Globus pallidus (tissue), 1 donor: ENCODE data around the gene PTPN18.
"Not testable (repeated sequence)": the region's sequence is repeated elsewhere in the genome, so short reads cannot be mapped to it uniquely, and the experiment has no call there.

Experiments
- DNase-seq: peaks from one replicate; pipeline ENCODE4 v3.0.0-alpha.2; 2015; ENCODE audit warnings: low spot score

PTPN18 gene

GRCh38 chr2:130381145-130381544 lies 25.3 kb downstream of the PTPN18 start:
- no peak for DNase-seq

- no peak for DNase-seq
Measured at GRCh38 chr2:130381619-130382018, 25.8 kb downstream of the PTPN18 start.

DNA sequence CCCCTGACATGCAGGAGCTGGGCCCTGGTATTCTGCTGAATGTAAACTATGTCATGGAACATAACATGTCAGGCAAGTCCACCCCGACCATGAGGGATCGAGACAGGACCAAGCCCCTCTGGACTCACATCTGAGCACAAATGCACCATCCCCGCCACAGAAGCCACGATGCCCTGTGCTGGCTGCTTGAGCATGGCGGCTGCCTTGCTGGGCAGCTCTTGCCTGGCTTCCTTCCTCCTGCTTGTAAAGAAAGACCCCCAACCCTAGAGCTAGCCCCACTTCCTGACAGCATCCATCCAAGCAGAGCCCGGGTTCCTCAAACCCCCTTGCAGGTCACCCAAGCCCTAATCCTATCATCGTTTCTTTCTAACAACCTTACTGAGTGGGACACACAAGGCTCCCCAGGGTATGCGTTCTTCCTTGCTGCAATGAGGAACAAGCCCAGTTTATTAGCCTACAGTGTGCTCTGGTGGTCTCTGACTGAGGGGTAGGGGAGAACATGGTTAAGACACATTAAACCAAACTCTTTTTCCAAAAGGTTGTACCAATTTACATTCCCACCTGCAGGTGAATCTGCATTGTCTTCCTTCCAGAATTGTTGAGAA lies 26.6 kb downstream of the PTPN18 start:
- DNase-seq = no peak

GRCh38 chr2:130385709-130386108 lies 29.9 kb downstream of the PTPN18 start:
- no peak for DNase-seq

GRCh38 chr2:130387071-130387400 lies 31.2 kb downstream of the PTPN18 start:
- DNase-seq = no peak

DNA sequence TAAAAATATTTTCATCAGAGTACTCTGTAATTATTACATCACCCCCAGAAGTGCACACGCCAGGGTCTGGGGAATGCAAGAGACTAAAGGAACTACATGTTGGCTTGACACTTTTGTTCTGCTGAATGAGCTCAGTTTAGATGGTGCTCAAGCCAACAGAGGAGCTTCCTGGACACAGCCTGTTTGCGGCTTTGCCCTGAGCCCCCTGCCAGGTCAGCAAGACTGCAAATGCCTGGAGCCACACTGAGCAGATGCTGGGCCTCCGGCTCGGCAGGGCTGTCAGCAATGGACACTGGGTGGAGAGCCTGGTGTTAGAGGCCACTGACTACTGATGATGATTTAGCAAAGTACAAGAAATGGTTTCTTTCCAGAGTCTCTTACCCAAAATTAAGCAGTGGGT lies 31.9 kb downstream of the PTPN18 start:
- no peak for DNase-seq

- DNase-seq = no peak
Measured at GRCh38 chr2:130388221-130388907, 32.5 kb downstream of the PTPN18 start.

DNA sequence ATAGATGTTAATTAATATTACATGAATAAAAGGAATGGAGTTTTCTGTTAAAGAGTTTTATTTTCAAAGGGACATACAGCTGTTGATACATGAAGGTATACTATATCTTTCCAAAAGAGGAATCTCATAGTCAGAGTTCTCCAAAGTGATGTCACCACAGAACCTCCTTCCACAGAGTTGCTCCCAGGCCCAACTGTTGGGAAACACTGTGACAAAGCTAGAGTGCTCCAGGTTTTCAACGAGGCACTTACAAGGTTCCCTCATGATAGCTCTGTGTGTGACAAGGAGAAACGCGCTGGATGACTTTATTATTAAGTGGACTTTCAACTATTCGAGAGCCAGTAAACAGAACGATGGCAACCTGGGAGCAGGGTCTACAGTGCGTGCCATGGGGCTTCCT lies 33.5 kb downstream of the PTPN18 start:
- DNase-seq = no peak

DNA sequence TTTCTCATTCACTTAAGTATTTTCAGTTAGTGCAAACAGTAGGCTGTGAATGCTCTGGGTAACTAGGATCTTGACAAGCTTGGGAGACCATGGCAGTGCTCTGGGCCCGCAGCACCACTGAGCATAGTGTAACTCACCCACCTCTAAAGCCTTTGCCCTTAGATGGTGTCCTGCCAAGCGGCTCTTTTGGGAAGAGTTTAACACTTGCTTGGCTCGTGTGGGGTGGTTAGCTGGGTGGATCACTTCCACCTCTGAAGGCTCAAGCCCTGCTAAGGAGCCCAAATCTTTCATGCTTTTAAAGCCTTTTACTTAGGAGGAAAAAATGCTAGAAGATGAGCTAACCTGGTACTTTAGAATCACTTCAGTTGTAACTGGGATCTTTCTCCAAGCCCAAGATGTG lies 33.9 kb downstream of the PTPN18 start:
- no peak for DNase-seq

DNA sequence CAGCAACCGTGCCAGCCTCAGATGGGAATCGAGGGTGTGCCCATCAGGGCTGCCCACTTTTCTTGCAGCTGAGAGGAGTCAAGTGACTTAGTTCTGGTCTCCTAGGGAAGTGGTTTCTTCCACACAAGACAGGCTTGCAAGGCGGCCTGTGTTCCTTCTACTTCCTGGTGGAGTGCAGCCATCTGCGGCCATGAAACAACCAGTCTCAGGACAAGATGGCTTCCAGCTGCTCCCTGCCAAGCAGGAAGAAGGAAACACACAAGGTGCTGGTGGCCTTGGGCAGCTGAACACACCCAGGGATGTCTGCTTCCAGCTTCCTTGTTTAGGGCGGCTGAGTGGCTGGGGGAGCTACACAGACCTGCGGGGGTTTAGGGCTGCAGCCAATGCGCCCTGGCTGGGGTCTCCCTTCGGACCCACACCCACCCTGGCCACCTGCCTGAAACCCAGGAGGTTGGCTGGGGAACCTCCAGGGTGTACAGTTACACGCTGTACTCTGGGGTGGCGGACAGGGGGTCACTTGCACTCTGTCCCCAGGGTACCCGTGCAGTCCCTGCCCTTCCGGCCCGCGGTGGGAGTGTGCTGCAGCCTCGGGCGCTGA lies 34.7 kb downstream of the PTPN18 start:
- DNase-seq = no peak

DNA sequence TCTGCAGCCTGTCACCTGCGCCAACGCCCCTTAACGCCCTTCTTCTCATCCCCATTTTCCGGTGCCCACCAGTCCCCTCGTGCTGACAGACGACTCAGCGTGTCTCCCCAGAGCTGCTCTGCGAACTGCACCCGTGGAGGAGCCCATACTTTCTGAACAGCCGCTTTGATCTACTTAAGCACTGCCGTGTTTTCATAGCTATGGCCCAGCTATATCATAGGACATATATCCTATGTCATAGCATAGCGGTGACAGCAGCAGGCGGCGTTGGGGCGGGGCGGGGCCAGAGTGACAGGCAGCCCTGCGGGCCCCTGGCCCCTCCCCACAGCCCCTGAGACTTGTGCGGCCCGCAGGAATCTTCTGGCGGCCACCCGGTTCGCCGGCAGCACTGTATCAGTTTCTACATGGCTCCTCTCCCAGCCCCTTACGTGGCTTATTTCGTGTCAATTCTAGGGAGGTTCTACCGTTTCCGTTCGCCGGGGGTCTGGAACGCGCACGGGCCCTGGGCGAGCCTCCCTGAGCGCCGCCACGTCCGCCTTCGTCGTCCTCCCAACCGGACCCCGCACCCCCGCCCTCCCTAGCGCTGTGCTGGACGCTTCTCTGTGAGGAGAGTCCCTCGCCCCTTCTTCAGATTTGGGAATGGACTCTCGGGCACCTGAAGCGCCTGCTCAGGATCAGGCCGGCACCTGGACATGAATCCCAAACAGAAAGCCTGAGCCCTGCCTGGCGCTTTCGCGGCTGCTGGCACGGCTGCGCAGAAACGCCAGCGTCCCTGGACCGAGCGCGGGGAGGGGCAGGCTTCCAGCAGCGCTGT lies 35.4 kb downstream of the PTPN18 start:
- peak; percentile 71 for DNase-seq

DNA sequence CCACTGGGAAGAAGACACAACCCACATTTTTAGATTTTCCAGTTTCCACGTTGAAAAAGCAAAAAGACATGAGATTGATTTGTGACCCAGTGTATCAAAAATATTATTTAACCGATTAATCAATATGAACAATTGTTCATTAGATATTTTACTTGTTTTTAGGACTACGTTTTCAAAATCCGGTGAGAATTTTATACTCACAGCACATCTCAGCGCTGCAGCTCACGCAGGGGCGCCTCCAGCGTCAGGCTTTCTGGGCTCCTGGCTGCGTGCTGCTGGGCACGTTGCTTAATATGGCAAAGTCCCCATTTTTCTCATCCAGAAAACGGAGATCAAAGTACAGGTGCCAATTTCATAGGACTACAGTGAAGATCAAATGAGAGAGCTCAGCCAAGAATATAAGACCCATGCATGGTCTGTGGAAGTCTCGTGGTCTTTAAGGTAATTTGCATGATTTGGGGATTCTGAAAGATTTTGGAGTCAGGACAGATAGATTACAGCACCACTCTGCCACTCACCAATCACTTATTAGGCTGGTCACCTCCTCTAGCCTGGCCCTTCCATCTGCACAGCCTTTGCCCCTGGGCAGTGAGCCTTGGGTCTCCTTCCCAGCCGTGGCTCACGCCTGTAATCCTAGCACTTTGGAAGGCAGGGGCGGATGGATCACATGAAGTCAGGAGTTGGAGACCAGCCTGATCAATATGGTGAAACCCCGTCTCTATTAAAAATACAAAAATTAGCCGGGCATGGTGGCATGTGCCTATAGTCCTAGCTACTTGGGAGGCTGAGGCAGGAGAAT lies 36.2 kb downstream of the PTPN18 start:
- peak; percentile 48 for DNase-seq

DNA sequence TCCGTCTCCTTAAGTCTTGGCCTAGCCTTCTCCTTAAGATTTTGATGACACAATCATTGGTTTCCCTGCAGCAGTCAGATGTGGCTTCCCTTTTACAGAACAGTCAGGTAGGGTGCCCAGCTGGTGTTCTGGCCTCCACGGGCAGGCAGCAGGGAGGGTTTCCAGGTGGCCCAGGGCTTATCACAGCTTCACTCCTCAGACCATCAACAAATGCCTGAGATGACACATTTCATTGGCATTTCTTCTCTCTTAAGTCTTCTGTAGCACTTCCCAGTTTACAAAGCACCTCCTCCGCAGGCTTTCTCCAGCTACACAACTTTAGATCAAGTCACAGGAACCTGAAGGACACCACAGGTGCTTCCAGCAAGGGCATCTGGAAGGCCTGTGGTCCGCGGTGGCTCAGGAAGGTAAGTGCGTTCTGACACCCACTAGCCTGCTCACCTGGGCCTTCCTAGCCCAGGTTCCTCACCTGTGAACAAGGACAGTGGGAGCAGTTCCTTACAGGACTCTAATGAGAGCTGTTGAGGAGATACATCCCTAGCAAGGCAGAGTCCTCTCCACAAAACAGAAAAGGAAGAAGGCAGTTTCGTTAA lies 37.6 kb downstream of the PTPN18 start:
- DNase-seq = no peak

GRCh38 chr2:130406280-130406679 lies 50.4 kb downstream of the PTPN18 start:
- DNase-seq = not testable (repeated sequence)

- DNase-seq = not testable (repeated sequence)
Measured at GRCh38 chr2:130416693-130417092, 60.8 kb downstream of the PTPN18 start.

DNA sequence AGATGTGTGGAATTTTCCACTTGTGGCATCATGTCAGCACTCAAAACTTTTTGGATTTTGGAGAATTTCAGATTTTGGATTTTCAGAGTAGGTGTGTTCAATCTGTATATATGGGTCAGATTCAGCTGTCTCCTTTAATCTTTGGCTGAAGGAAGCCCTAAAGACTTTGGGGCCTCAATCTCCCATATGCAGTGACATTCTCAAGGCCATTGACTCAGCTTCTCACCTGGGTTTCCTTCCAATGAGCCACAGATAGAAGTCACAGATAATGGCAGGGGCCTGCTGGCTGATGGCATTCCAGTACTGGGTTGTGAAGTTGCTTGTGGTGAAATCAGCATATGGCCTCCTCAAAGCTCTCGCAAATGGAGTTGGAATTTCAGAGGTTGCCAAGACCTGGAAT lies 63.0 kb downstream of the PTPN18 start:
- DNase-seq = not testable (repeated sequence)
